SK-N-MC (cell line): Measurements from ENCODE around the gene ORM1.
"Not testable (repeated sequence)": the region's sequence is repeated elsewhere in the genome, so short reads cannot be mapped to it uniquely, and the experiment has no call there.

Experiments
- DNase-seq: peaks from one replicate; pipeline ENCODE4 v3.0.0-alpha.2; 2011; ENCODE audit warnings: low read depth, low spot score
- H3K27ac ChIP-seq: fragments of 200-600 bp; sonication (generic); 2 replicates; pipeline ENCODE4 v1.5.1; 2016; ENCODE audit warnings: mixed run types
- H3K36me3 ChIP-seq: fragments of 200-600 bp; sonication (generic); 2 replicates; pipeline ENCODE4 v1.6.1; 2017; ENCODE audit warnings: antibody characterized with exemption, low read length, mixed read lengths; ENCODE audit not compliant: insufficient read depth
- H3K4me3 ChIP-seq: fragments of 200-600 bp; sonication (generic); 2 replicates; pipeline ENCODE4 v1.5.1; 2016
- H3K9ac ChIP-seq: fragments of 200-600 bp; sonication (generic); 2 replicates; pipeline ENCODE4 v1.8.0; 2017; ENCODE audit warnings: mixed run types, mixed read lengths; ENCODE audit not compliant: insufficient read length
- H3K9me3 ChIP-seq: fragments of 200-600 bp; sonication (generic); 2 replicates; pipeline ENCODE4 v1.6.1; 2017; ENCODE audit warnings: low read depth, mild to moderate bottlenecking, antibody characterized with exemption, low read length, moderate library complexity, mixed read lengths
- EZH2 ChIP-seq: fragments of 200-600 bp; sonication (generic); IDR thresholded peaks from one replicate; pipeline ENCODE4 v1.6.1; 2017; ENCODE audit warnings: antibody characterized with exemption
- FOXP2 ChIP-seq: optimal IDR thresholded peaks from 2 replicates; pipeline ENCODE3; 2011; ENCODE audit warnings: mild to moderate bottlenecking, moderate library complexity; ENCODE audit not compliant: insufficient read depth; ENCODE audit errors: extremely low read length, control extremely low read depth
- POLR2AphosphoS5 ChIP-seq: IDR thresholded peaks from 2 replicates; pipeline ENCODE4 v1.6.1; 2012; ENCODE audit warnings: mild to moderate bottlenecking, low read depth, low read length, borderline replicate concordance

The ORM1 gene

GRCh38 chr9:114315723-114316363, 7.1 kb upstream of the ORM1 start:
- Histone ChIP-seq H3K9ac (no peak overlapping the region), H3K27ac (no peak overlapping the region), H3K36me3 (no peaks in the 10 kb centered on the region), H3K4me3 (no peak overlapping the region), H3K9me3 (no peaks in the 10 kb centered on the region)
- DNase-seq = no peak
- TF ChIP-seq FOXP2 (no peak), EZH2 (no peak), POLR2AphosphoS5 (no peak)

- DNase-seq = no peak
- Histone ChIP-seq H3K27ac (peak overlapping the region; percentile 7; the same call in 1 of the 2 replicates), H3K4me3 (no peak overlapping the region), H3K36me3 (no peaks in the 10 kb centered on the region), H3K9ac (peak overlapping the region; percentile 59), H3K9me3 (no peaks in the 10 kb centered on the region)
- no peak for TF ChIP-seq POLR2AphosphoS5
Measured at GRCh38 chr9:114316605-114317230, 6.2 kb upstream of the ORM1 start.

GRCh38 chr9:114317665-114318357, 5.1 kb upstream of the ORM1 start:
- Histone ChIP-seq H3K27ac (peak overlapping the region; percentile 84), H3K9ac (peak overlapping the region; percentile 64), H3K9me3 (no peaks in the 10 kb centered on the region), H3K36me3 (no peaks in the 10 kb centered on the region), H3K4me3 (no peak overlapping the region)
- TF ChIP-seq FOXP2 (no peak), POLR2AphosphoS5 (no peak), EZH2 (no peak)
- DNase-seq = peak; percentile 64

GRCh38 chr9:114318416-114318815, 4.5 kb upstream of the ORM1 start:
- Histone ChIP-seq H3K36me3 (no peaks in the 10 kb centered on the region), H3K27ac (peak overlapping the region; percentile 84; the same call in 1 of the 2 replicates), H3K9me3 (no peaks in the 10 kb centered on the region), H3K4me3 (no peak overlapping the region), H3K9ac (peak overlapping the region; percentile 64)
- DNase-seq = no peak
- TF ChIP-seq POLR2AphosphoS5 (no peak), EZH2 (no peak), FOXP2 (no peak)

GRCh38 chr9:114319147-114319546, 3.8 kb upstream of the ORM1 start:
- Histone ChIP-seq H3K36me3 (no peaks in the 10 kb centered on the region), H3K9me3 (no peaks in the 10 kb centered on the region), H3K4me3 (no peak overlapping the region), H3K9ac (no peak overlapping the region), H3K27ac (no peak overlapping the region)
- no peak for DNase-seq
- no peak for TF ChIP-seq EZH2
- no peak for TF ChIP-seq FOXP2
- TF ChIP-seq POLR2AphosphoS5 = no peak

GRCh38 chr9:114320710-114321109, 2.2 kb upstream of the ORM1 start:
- H3K9ac ChIP-seq, H3K27ac ChIP-seq, H3K9me3 ChIP-seq, H3K4me3 ChIP-seq, DNase-seq, H3K36me3 ChIP-seq: not testable (repeated sequence)

- no peaks in the 10 kb centered on the region for H3K9me3 ChIP-seq
- TF ChIP-seq EZH2 (no peak), POLR2AphosphoS5 (no peak), FOXP2 (no peak)
- no peak overlapping the region for H3K4me3 ChIP-seq
- DNase-seq = no peak
- H3K27ac ChIP-seq = no peak overlapping the region
- H3K36me3 ChIP-seq = no peaks in the 10 kb centered on the region
- no peak overlapping the region for H3K9ac ChIP-seq
Measured at GRCh38 chr9:114321759-114322158, 1.1 kb upstream of the ORM1 start.

GRCh38 chr9:114322160-114322818, 609 bp upstream of the ORM1 start:
- DNase-seq, H3K4me3 ChIP-seq, H3K9me3 ChIP-seq, H3K27ac ChIP-seq, H3K36me3 ChIP-seq, H3K9ac ChIP-seq: not testable (repeated sequence)

GRCh38 chr9:114323849-114324248, 951 bp downstream of the ORM1 start:
- DNase-seq, H3K9ac ChIP-seq, H3K27ac ChIP-seq, H3K9me3 ChIP-seq, H3K36me3 ChIP-seq, H3K4me3 ChIP-seq: not testable (repeated sequence)
